GM19324 (cell line): ENCODE data around the gene SCGB3A1.

ENCODE experiments used
- ATAC-seq: cut with Tn5 transposase; IDR thresholded peaks from one replicate; pipeline ENCODE4 v1.9.1; 2021; ENCODE audit warnings: mild to moderate bottlenecking, moderate library complexity; ENCODE audit not compliant: unreplicated experiment, low FRiP score

Gene SCGB3A1

DNA sequence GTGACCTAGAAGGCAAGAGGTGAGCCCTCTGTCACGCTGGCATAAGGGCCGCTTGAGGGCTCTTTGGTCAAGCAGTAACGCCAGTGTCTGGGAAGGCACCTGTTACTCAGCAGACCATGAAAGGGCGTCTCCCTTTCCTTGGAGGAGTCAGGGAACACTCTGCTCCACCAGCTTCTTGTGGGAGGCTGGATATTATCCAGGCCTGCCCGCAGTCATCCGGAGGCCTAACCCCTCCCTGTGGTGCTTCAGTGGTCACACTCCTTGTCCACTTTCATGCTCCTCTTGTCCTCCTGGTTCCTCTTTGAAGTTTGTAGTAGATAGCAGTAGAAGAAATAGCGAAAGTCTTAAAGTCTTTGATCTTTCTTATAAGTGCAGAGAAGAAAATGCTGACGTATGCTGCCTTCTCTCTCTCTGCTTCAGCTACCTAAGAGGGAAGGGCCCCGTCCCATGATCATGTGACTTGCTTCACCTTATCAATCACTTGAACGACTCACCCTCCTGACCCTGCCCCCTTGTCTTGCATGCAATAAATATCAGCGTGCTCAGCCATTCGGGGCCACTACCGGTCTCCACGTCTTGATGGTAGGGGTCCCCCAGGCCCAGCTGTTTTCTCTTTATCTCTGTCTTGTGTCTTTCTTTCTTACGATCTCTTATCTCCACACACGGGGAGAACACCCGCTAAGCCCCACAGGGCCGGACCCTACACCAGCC is 16.7 kb upstream of the SCGB3A1 start:
- no peak for ATAC-seq

DNA sequence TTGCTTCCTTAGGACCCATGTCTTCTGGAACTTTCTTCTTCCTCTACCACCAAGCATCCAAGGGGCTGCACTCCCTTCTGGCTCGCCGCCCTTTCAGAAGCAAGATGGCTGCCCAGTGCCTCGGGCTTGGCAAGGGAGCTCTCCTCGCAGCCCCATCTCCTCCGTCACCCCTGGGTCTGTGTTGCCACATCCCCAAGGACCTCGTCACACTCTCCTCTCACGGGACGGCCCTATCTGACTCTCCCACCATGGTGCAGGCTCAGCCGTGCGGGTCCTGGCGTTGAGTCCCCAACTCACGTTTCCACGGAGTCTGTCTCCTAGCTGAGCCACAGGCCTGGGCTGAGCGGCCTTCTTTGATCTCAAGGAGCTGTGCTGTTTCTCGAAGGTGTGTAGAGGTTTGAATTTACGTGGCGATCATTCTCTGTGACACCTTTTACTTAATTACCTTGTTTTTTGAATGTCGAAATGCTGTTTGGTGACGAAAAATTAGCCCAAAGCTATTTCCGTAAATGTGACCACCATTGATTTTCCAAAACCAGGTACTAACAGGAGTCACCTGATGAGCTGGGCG is 15.0 kb upstream of the SCGB3A1 start:
- no peak for ATAC-seq

DNA sequence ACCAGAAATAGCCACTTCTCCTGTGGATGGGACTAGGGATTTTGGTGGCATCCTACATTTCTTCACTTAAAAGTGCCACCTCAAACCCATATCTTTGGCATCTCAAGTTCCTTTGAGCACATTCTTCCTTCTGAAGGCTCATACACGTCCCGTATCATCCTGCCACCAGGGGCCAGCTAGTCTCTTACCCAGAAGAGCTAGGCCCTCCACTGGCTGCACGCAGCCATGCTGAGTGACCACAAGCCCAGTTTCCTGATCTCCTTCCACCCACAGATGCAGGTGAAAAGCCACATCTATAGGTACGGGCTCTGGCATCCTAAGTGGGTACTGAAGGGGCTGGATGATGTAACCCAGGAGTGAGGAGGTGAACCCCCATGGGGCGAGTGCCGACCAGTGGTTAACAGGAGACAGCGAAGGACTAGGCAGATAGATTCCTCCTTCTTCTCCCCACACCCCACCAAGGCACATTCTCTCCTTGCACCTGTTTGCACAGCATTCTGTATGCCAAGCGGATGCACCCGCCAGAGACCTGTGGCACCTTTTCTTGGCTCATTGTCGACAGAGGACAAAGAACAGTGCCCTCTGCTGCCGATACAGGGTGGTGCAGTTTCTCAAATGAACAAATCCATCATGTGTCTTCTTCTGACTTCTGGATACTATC is 14.4 kb upstream of the SCGB3A1 start:
- no peak for ATAC-seq

DNA sequence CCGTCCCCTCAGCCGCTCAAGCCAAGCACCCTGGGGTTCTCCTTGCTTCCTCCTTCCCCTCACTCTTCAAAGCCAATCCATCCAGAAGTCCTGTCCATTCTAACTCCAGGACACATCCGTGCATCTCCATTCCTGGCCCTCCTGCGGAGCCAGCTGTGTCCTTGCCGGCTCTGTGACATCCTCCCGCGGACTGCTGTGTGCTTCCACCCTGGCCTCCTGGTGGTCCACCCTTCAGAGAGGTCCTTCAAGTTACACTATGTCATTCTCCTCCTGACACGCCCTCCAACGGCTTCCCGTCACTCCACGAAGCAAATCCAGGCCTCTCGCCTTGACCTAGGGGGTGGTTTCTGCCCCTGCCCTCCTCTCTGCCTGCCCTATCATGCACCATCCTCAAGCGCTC is 13.0 kb upstream of the SCGB3A1 start:
- ATAC-seq = no peak

DNA sequence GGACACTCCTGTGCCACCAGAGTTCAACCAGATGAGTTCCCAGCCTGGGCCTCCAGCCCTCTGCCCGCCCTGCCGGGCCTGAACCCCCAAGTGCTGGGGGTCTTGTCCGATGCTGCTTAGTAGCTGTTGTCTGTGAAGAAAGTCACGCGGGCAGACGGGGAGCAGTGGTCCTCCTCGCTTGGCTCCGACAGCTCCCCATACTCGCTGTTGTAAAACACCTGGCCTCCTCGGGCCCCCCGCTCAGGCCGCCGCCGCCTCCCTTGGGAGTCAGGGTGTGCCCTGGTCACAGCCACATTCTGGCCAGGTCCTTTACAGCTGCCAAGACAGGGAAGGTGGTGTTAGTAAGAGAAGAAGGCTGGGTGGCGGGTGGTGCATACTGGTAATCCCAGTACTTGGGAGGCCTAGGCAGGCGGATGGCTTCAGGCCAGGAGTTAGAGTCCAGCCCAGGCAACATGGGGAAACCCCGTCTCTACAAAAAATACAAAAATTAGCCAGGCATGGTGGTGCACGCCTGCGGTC is 11.8 kb upstream of the SCGB3A1 start:
- ATAC-seq = no peak

DNA sequence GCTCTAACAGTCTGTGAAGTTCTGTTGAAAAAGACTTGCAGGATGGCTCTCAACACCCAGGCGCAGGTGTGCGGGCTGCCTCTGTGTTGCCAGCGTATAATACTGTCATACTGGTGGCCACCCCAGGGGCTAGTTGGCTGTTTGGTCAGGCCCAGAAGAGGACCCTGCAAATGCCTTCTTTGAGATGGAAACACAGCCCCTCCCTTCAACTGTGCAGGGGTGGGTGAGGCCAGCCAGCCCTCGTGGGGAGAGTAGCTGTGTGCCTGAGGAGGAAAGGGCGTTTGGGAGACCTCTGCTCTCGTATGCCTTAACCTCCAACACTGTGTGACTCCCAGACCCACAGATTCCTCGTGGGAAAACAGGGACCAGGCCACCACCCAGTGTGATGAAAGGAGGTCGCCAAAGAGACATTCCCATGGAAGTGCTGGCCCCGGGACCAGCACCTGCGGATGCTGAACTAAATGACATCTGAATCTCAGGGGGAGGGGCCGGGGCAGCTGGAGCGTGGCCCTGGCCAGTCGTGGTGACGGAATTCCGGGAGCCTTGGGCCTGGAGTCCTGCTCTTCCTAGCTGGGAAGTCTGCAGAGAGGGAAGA is 11.3 kb upstream of the SCGB3A1 start:
- ATAC-seq = no peak

DNA sequence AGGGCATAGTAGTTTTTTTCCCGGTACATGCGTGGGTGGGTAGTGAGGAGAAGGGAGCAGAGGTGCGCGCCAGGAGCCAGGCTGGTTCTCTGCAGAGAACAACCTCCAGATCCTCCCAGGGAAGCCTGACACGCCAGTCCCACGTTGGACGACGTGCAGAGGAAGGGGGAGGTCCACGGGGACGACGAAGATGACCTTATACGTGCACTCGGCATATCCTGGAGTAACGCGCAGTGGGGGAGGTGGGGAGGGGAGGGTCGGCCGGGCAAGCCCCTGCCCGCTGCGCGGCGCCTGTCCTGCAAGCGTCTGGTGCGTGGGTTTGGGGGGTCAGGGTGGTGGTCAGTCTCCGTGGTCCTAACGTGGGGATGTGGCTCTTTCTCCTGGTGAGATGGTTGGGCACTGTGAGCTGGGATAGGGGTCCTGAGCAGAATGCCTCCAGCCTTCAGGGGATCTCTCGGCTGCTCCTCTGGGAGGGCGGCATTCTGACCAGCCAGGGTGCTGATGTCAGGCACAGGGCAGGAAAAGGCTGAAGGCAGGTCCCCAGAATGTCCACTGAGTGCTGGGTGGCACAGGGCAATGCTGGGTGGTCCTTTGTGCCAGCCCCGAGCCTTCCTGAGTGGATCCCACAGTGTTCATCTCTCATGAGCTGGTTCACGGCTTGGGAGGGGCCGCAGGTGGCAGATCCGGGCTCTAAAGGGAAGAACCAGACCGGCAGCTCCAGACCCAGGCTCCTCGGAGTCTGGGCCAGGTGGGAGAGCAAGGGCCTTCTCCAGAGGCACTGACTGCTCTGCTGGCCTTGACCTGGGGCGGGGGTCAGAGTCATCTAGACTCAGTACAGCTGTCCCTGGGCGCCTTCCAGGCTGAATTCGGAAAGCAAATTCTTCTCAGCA is 10.5 kb upstream of the SCGB3A1 start:
- ATAC-seq = no peak

DNA sequence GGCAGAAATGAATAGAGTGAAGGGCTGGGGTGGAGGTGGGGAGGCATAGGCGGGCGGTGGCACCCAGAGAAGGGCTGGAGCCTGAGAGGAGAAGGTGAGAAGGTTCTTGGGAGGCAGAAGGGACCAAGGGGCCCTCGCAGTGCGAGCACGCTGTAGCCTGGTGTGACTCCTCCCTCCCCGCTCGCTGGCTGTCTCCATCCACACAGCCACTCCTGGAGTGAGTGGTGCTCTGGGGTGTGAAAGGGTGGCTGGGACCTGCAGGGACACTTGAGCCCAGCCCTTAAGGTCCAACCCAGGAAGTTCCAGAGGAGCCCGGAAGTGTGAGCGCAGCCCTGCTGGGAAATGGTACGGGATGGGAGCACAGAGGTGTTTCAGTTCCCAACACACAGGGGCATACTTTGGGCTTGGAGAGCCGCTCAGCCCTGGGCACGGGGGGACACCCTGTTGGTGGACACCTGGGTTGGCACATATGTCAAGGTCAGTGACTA is 9.3 kb upstream of the SCGB3A1 start:
- no peak for ATAC-seq

DNA sequence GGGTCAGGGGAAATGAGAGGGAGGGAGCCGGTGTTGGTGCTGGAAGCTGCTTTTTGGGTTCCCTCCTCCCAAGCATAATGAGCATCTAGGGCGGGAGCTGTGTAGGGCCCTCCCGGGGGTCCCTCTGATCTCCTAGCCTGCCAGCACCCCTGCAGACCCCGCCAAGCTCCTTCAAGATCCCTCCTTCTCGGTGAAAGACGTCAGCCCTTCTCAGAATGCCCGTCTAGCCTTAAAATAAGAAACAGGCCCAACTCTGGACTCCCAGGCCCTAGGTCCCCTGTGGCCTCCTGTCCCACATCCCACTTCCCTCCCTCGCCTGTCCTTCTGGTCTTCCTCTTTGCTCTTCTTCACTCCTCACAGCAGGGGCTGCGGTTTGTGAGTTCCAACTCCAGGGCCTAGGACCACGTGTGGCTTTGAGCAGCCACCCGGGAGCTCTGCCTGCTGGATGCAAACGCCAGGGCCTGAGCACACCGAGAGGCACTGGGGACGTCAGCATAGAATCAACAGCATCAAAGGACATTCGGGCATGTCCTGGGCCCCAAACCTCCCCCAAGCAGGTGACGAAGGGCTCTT is 8.8 kb upstream of the SCGB3A1 start:
- ATAC-seq = no peak

DNA sequence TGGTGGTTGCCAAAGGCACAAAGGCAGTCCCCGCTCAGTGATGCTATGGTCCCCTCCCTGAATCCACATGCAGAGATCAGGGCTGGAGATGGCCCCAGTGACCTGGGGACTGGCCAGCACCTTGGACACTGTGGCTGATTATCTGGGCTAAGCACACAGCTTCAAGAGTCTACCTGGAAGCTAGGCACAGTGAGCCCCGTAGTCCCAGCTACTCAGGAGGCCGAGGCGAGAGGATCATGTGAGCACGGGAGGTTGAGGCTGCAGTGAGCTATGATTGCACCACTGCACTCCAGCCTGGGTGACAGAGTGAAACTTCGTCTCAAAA is 8.3 kb upstream of the SCGB3A1 start:
- ATAC-seq = no peak

DNA sequence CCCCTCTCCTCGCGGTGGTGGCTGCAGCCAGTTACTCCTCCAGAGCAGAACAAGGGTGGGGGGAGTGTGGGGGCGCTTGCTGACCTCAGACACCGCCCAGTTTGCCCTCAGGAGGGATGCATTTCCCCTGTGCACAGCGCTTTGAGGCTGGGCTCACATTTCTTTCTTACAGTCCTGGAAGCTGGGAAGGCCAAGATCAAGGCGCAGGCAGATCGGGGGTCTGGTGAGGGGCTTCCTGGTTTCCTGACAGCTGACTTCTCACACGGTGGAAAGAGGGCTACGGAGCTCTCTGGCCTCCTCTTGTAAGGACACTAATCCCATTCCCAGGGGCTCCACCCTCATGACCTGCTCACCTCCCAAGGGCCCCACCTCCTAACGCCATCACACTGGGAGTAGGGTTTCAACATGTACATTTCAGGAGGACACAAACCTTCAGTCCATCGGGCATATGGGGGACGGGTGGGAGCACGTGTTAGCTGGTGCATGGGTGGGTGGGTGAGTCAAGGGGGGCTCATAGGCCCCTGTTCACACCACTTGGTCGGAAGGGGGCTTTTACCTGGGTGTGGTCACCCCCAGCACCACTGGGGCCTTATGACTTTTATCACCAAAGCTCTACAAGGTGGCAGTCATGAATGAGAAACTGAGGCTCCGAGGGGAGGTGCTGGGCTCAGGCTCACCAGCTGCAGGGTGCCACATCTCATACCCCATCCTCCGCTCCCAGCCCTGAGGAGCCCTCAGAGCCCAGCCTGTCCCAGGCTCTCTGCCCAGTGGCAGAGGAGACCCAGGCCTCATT is 7.7 kb upstream of the SCGB3A1 start:
- no peak for ATAC-seq

DNA sequence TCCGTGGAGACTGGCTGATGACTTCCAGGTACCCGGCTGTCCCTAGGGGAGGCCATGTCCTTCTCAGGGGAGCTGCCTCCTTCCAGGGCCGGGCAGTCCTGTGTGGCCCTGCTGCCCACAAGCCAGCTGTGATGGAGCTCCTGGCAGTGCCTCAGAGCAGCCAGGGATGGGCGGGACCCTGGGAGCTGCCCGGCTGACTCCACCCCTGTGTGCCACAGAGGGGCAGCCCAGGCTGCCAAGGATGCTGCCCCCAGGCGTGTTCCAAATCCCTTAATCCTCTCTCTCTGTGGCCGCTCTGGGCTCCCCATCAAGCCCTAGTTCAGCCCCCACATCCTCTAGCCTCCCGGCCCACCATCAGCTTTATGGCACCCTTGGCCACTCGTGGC is 7.0 kb upstream of the SCGB3A1 start:
- ATAC-seq = no peak

DNA sequence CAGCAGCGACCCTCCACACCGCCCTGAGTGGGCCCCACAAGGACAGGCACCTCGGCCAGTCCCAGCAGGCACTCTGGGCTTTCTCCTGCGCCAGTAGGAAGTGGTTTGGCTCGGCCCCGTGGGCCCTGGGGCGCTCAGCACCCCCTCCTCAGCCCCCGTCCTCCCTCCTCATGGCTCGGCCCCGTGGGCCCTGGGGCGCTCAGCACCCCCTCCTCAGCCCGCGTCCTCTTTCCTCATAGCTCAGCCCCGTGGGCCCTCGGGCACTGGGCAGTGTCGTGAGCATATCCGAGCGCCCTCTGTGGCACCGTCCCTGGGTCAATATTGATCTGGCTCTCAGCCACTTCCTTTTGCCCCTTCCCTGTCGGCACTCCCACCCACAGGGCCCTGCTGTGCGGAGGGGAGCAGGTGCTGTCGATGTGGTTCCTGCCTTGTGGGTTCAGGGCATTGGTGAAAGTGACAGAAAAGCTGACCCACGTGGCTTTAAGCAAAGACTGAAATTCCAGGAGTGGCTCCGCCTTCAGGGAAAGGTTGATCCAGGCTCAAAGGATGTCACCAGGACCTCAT is 5.5 kb upstream of the SCGB3A1 start:
- no peak for ATAC-seq

DNA sequence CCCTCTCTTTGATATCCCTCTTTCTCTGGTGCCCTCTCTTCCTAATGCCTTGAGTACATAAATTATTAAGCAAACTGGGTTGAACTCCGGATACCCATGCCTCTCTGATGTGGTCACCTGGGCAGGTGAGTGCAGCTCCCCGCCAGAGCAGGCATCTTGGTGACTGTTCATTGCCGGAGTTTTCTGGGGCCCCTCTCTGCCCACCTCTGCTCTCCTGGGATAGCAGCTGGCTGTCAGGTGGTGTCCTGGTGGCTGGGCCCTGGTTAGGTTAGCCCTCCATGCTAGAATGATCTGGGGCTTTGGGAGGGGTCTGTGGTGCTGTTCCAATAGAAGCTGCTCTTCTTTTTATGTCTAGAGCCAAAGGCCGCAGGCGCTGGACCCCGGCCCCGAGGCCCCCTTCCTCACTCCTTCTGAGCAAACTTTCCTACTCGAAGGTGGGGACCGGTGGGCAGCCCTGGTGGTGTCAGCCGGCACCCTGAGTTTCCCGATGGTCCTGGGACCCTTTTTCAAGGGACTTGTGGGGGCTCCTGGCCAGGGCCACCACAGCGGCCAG is 4.9 kb upstream of the SCGB3A1 start:
- no peak for ATAC-seq

DNA sequence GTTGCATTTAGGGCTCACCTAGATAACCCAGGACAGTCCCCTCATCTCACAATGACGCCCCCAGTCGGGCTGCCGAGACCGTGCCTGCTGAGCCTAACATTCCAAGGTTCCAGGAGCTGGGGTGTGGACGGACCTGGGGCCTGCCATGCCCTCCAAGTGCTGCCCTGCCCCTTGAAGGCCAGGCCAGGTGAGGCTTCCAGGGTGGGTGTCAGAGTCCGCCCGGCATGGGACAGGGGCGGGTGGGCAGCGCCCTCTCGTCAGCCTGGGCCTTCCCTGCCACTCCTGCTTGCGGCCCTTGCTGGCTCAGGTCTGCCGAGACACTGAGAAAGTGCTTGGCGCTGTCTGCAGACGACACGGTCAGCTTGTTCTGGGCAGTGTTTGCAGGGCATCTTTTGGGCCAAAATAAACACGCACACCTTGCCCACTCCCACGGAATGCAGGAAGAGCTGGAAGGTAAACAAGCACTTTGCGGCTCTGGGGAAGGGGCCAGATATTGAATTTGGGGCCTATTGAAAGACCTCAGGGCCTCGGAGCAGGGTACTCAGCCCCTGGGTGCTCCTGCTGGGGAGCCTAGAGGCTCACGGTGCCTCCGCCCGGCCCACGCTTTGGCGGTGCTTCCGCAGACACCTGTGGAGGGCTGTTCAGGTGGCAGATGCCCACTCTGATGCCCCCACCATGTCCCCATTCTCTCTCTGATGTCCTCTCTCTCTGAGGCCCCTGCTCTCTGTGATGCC is 4.2 kb upstream of the SCGB3A1 start:
- no peak for ATAC-seq

DNA sequence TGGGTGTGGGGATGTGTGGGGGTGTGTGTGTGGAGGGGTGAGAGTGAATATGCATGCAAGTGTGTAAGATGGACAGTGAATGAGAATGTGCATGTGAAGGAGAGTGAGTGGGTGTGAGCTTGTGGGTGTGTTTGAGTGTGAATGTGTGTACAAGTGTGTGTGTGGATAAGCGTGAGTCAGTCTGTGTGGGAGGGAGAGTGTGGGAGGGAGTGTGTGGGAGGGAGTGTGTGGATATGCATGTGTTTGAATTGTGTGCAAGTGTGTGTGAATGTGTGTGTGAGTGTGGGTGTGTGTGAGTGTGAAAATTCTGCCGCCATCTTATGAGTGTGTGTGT is 3.7 kb upstream of the SCGB3A1 start:
- no peak for ATAC-seq

DNA sequence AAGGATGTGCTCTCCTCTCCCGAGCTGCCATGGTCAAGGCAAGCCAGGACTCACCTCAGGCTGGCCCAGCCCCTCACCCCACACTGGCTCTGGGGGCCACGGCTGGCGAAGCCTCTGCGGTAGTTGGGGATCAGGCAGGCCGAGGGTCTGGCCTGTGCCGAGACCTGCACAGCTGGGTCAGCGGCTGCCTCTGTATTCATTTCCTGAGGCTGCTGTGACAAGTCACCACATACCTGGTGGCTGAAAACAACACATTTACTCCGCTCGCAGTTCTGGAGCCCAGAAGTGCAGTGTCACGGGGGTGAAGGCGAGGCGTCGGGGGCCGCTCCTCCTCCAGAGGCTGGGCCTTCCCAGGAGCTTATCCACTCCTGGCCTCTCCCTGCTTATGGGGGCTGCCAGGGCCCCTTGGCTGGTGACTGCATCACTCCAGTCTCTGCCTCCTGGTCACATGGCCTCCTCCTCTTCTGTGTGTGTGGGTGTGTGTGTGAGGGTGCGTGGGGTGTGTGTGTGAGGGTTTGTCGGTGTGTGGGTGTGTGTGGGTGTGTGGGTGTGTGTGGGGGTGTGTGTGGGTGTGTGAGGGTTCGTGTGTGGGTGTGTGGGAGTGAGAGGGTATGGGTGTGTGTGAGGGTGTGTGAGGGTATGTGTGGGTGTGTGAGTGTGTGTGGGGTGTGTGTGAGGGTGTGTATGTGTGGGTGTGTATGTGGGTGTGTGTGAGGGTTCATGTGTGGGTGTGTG is 3.2 kb upstream of the SCGB3A1 start:
- no peak for ATAC-seq
